Endothelial cell of umbilical vein (primary cell): ENCODE data around the gene SPACA6. TPM values are rescaled to one million over a fixed set of nuclear protein-coding genes. Genes with fewer than 3 reads are reported as not detected.

Experiments
- BruUV-seq: library from RNA; stranded (reverse); fragments of 400-500 nt; replicated peaks from 2 replicates; lab custom pipeline; 2021; lab: Mats Ljungman, UMichigan
- CTCF ChIA-PET: fragments of 300-600, 350-600 bp; sonication (Branson Sonifier 250); formaldehyde crosslinking; loops from one replicate; lab custom pipeline; 2021; ENCODE audit warnings: antibody characterized with exemption, inconsistent platforms; lab: Charles Lee
- POLR2A ChIA-PET: fragments of 300-600, 350-600 bp; sonication (Branson Sonifier 250); formaldehyde crosslinking; loops from one replicate; lab custom pipeline; 2021; ENCODE audit warnings: antibody characterized with exemption, inconsistent platforms; lab: Charles Lee
- DNase-seq: peaks from one replicate; pipeline ENCODE4 v3.0.0-alpha.2; 2011; ENCODE audit warnings: low read depth, low spot score
- FAIRE-seq: peaks from 2 replicates; lab custom pipeline; 2011; peaks lifted over from hg19 to GRCh38; lab: Jason Lieb, UNC
- H2AFZ ChIP-seq: 2 replicates; pipeline ENCODE4 v1.6.0; 2012; ENCODE audit warnings: low read depth, low read length, control low read depth, inconsistent platforms
- H3K27ac ChIP-seq: 2 replicates; pipeline ENCODE4 v1.5.1; 2011; ENCODE audit warnings: low read depth, mild to moderate bottlenecking, control low read depth, low read length, moderate library complexity; ENCODE audit not compliant: insufficient read depth
- H3K27me3 ChIP-seq, 2 experiments: 2 replicates each; pipeline versions ENCODE4 v1.6.0 to v1.6.1; 2011; ENCODE audit warnings: low read length in 2 of 2, mixed read lengths in 1 of 2; ENCODE audit not compliant: control insufficient read depth in 2 of 2, insufficient read depth in 2 of 2
- H3K36me3 ChIP-seq, 2 experiments: 2 replicates in 1 of 2; 3 replicates in 1 of 2; pipeline ENCODE4 v1.5.1; 2011; ENCODE audit warnings: low read length in 2 of 2, mild to moderate bottlenecking in 1 of 2, moderate library complexity in 1 of 2; ENCODE audit not compliant: control insufficient read depth in 2 of 2, insufficient read depth in 2 of 2; ENCODE audit errors: extremely low read depth in 1 of 2
- H3K4me1 ChIP-seq: 3 replicates; pipeline ENCODE4 v1.5.1; 2011; ENCODE audit warnings: mild to moderate bottlenecking, low read length; ENCODE audit not compliant: control insufficient read depth, insufficient read depth; ENCODE audit errors: extremely low read depth
- H3K4me2 ChIP-seq: 2 replicates; pipeline ENCODE4 v1.6.1; 2011; ENCODE audit warnings: low read length, control low read depth, mixed read lengths; ENCODE audit not compliant: insufficient read depth
- H3K4me3 ChIP-seq, 3 experiments: fragments of 200-600 bp in 1 of 3; sonication (generic), shearing (Covaris generic) in 1 of 3; replicated peaks in 1 of 3; 2 replicates each; pipeline ENCODE4 v1.5.1; 2011 to 2016; ENCODE audit warnings: control low read depth in 3 of 3, low read length in 3 of 3, mild to moderate bottlenecking in 2 of 3, inconsistent platforms in 1 of 3, low read depth in 1 of 3, moderate library complexity in 1 of 3; ENCODE audit not compliant: insufficient read depth in 1 of 3
- H3K79me2 ChIP-seq: 2 replicates; pipeline ENCODE4 v1.6.0; 2012; ENCODE audit warnings: low read length, inconsistent platforms; ENCODE audit not compliant: control insufficient read depth, insufficient read depth
- H3K9ac ChIP-seq: replicated peaks from 2 replicates; pipeline ENCODE3; 2011; ENCODE audit warnings: low read length, control low read depth; ENCODE audit not compliant: insufficient read depth; ENCODE audit errors: extremely low read depth
- H3K9me1 ChIP-seq: replicated peaks from 3 replicates; pipeline ENCODE4 v1.6.0; 2011; ENCODE audit warnings: mild to moderate bottlenecking, low read length; ENCODE audit not compliant: control insufficient read depth, insufficient read depth; ENCODE audit errors: extremely low read depth
- H3K9me3 ChIP-seq: replicated peaks from 2 replicates; pipeline ENCODE4 v1.5.1; 2012; ENCODE audit warnings: low read length, inconsistent platforms; ENCODE audit not compliant: control insufficient read depth, insufficient read depth
- H4K20me1 ChIP-seq: replicated peaks from 2 replicates; pipeline ENCODE3; 2011; ENCODE audit warnings: mild to moderate bottlenecking, low read length; ENCODE audit not compliant: control insufficient read depth, insufficient read depth; ENCODE audit errors: extremely low read depth
- EZH2 ChIP-seq: IDR thresholded peaks from 2 replicates; pipeline ENCODE4 v1.6.1; 2012; ENCODE audit warnings: borderline replicate concordance, low read depth, mild to moderate bottlenecking, moderate library complexity, low read length, inconsistent platforms; ENCODE audit not compliant: severe bottlenecking
- FOS ChIP-seq: IDR thresholded peaks from 2 replicates; pipeline ENCODE4 v1.6.1; 2011; ENCODE audit warnings: mild to moderate bottlenecking, low read length, moderate library complexity, borderline replicate concordance; ENCODE audit not compliant: insufficient read depth
- GATA2 ChIP-seq: IDR thresholded peaks from 2 replicates; pipeline ENCODE4 v1.7.0; 2011; ENCODE audit warnings: low read depth, mild to moderate bottlenecking, moderate library complexity, mixed read lengths, low read length; ENCODE audit not compliant: insufficient read length, insufficient read depth
- JUN ChIP-seq: IDR thresholded peaks from 2 replicates; pipeline ENCODE4 v1.6.1; 2011; ENCODE audit warnings: borderline replicate concordance, low read depth; ENCODE audit not compliant: insufficient read length, insufficient read depth
- MYC ChIP-seq: IDR thresholded peaks from one replicate; pipeline ENCODE4 v1.6.1; 2011; ENCODE audit warnings: mild to moderate bottlenecking, low read depth, low read length
- POLR2A ChIP-seq: IDR thresholded peaks from 2 replicates; pipeline ENCODE4 v1.6.1; 2012; ENCODE audit warnings: low read depth, mild to moderate bottlenecking, control low read depth, low read length
- POLR2AphosphoS5 ChIP-seq: IDR thresholded peaks from 2 replicates; pipeline ENCODE4 v1.6.1; 2012; ENCODE audit warnings: low read depth, mild to moderate bottlenecking, control low read depth, low read length, moderate library complexity; ENCODE audit not compliant: insufficient read depth
- dilution Hi-C: fragments of 300-500 bp; cut with MboI; formaldehyde crosslinking; loops from one replicate; pipeline ENCODE4 v1.15.0; 2019; ENCODE audit warnings: low sequenced_read_pairs; ENCODE audit not compliant: extremely low pct_ligation_motif_present
- intact Hi-C: fragments of 100-400 bp; cut with micrococcal nuclease; formaldehyde crosslinking; loops from one replicate; pipeline ENCODE4 v1.10.0; 2022
- polyA plus RNA-seq, 4 experiments: library from polyadenylated mRNA; depleted of rRNA in 3 of 4; stranded (reverse) in 3 of 4; unstranded in 1 of 4; fragments of >200 nt; gene quantifications; 2 replicates each; pipeline versions ENCODE4 v1.2.1 to v1.2.3, GENCODE V29; 2011 to 2012; ENCODE audit warnings: missing spikeins in 1 of 4
- total RNA-seq: library from RNA; stranded (reverse); gene quantifications from 2 replicates; pipeline ENCODE4 v1.2.3, GENCODE V29; 2021
- TF ChIP-seq, protein P1 (sequence below), 2 donors: IDR thresholded peaks; 1 replicate in 1 of 2; 2 replicates in 1 of 2; pipeline ENCODE4 v1.5.1; 2011; ENCODE audit warnings: low read length in 2 of 2, mild to moderate bottlenecking in 2 of 2, moderate library complexity in 2 of 2, control low read depth in 1 of 2, inconsistent platforms in 1 of 2, low read depth in 1 of 2; ENCODE audit not compliant: insufficient read depth in 1 of 2; ENCODE audit errors: extremely low read depth in 1 of 2

The SPACA6 gene
- total and polyA plus RNA-seq, 2 donors (not counting 3 experiments of a cell fraction or from before 2014, with no cell fraction given): 11.9 to 41.1 TPM

- Histone ChIP-seq H3K79me2 (peaks cover 4% of the 10 kb centered on the region), H3K27ac (no peak overlapping the region), H3K36me3 (peaks cover 28 to 29% of the 10 kb centered on the region in 2 experiments), H4K20me1 (no peaks in the 10 kb centered on the region), H3K27me3 (no peaks in the 10 kb centered on the region), H3K4me1 (peaks cover 2% of the 10 kb centered on the region), H3K9me3 (no peaks in the 10 kb centered on the region), H3K9ac (no peak overlapping the region), H3K4me2 (no peak overlapping the region), H3K9me1 (no peaks in the 10 kb centered on the region), H2AFZ (no peak overlapping the region), H3K4me3 (no peak overlapping the region)
- DNase-seq (peak; percentile 15), FAIRE-seq (no peak)
- ChIA-PET POLR2A (interaction anchor here (0.8 kb wide), 1 partner anchor 14 kb away, joined by 3 read pairs; no protein-coding TSS in a partner anchor), CTCF (interaction anchor here (0.7 to 2.1 kb wide), 4 partner anchors 15 to 304 kb away, joined by 3 to 20 read pairs (median 5); no protein-coding TSS in a partner anchor)
- dilution Hi-C loops (no loop called here), intact Hi-C loops (no loop called here)
- TF ChIP-seq POLR2AphosphoS5: peak; percentile 30
- no peak for TF ChIP-seq JUN
- BruUV-seq: no TSS peak
Measured at GRCh38 chr19:51702825-51703574, 9.9 kb downstream of the SPACA6 start.

- no peaks in the 10 kb centered on the region for H3K9me3 ChIP-seq
- peak; percentile 81 for TF ChIP-seq POLR2A
- TF ChIP-seq EZH2: no peak
- no peak for TF ChIP-seq MYC
- TF ChIP-seq, protein P1, sequence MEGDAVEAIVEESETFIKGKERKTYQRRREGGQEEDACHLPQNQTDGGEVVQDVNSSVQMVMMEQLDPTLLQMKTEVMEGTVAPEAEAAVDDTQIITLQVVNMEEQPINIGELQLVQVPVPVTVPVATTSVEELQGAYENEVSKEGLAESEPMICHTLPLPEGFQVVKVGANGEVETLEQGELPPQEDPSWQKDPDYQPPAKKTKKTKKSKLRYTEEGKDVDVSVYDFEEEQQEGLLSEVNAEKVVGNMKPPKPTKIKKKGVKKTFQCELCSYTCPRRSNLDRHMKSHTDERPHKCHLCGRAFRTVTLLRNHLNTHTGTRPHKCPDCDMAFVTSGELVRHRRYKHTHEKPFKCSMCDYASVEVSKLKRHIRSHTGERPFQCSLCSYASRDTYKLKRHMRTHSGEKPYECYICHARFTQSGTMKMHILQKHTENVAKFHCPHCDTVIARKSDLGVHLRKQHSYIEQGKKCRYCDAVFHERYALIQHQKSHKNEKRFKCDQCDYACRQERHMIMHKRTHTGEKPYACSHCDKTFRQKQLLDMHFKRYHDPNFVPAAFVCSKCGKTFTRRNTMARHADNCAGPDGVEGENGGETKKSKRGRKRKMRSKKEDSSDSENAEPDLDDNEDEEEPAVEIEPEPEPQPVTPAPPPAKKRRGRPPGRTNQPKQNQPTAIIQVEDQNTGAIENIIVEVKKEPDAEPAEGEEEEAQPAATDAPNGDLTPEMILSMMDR (IDR thresholded peaks at IDR 0.05; ENCODE audit: extremely low read depth in 1 of 2, insufficient read depth in 1 of 2, low read depth in 1 of 2, low read length in 2 of 2): peak; percentile 35 to 66
- TF ChIP-seq GATA2: no peak
- no peak for TF ChIP-seq FOS
- no peak for TF ChIP-seq JUN
- TF ChIP-seq POLR2AphosphoS5: peak; percentile 90
- H3K4me2 ChIP-seq: peak overlapping the region; percentile 27
- H3K4me3 ChIP-seq: peak overlapping the region in 2 of 3 experiments; percentile 9 to 41
- ChIA-PET CTCF (interaction anchor here (0.7 to 2.1 kb wide), 7 partner anchors 12 to 305 kb away, joined by 3 to 20 read pairs (median 4); no protein-coding TSS in a partner anchor), POLR2A (interaction anchor here (0.5 to 0.9 kb wide), 2 partner anchors 15 to 23 kb away, joined by 3 to 4 read pairs; no protein-coding TSS in a partner anchor)
- dilution Hi-C loops: no loop called here
- peak overlapping the region; percentile 55 for H3K9ac ChIP-seq
- H3K27me3 ChIP-seq: no peaks in the 10 kb centered on the region
- DNase-seq (peak; percentile 95), FAIRE-seq (peak; percentile 85)
- no peaks in the 10 kb centered on the region for H3K9me1 ChIP-seq
- H3K79me2 ChIP-seq: no peaks in the 10 kb centered on the region
- BruUV-seq: no TSS peak
- H3K27ac ChIP-seq: no peak overlapping the region
- peaks cover 2% of the 10 kb centered on the region for H3K4me1 ChIP-seq
- intact Hi-C loops: loop anchor here (1.0 kb wide), 1 partner anchor 15 kb away; no protein-coding TSS in a partner anchor
- peaks cover 20 to 22% of the 10 kb centered on the region in 2 experiments for H3K36me3 ChIP-seq
- H4K20me1 ChIP-seq: no peaks in the 10 kb centered on the region
- H2AFZ ChIP-seq: no peak overlapping the region
Measured at GRCh38 chr19:51703575-51704515, 10.7 kb downstream of the SPACA6 start.
